Measurements from ENCODE around the gene PLRG1. TPM values are rescaled to one million over a fixed set of nuclear protein-coding genes. Genes with fewer than 3 reads are reported as not detected.

PLRG1 gene
- total RNA-seq, 4 donors from 2014 or later, result 32.7 to 47.2 (median 36.5) TPM

GRCh38 chr4:154519214-154519613 lies 31.0 kb downstream of the PLRG1 start:
- peaks cover 0 to 22% (median 4%) of the 10 kb centered on the region in 4 donors for H3K4me1 ChIP-seq

GRCh38 chr4:154517591-154517990 lies 32.6 kb downstream of the PLRG1 start:
- Histone ChIP-seq H3K4me1 (peaks cover 0 to 22% (median 4%) of the 10 kb centered on the region in 4 donors), H3K27ac (no peak overlapping the region), H3K36me3 (no peaks in the 10 kb centered on the region), H3K9me3 (no peaks in the 10 kb centered on the region), H3K4me3 (no peak overlapping the region), H3K27me3 (no peaks in the 10 kb centered on the region)
- no peak for DNase-seq (ENCODE audit: low spot score in 2 of 2)
- 49 to 65% methylated on average over 4 of the region's 4 CpGs for WGBS, 2 donors
- TF ChIP-seq, protein P1, sequence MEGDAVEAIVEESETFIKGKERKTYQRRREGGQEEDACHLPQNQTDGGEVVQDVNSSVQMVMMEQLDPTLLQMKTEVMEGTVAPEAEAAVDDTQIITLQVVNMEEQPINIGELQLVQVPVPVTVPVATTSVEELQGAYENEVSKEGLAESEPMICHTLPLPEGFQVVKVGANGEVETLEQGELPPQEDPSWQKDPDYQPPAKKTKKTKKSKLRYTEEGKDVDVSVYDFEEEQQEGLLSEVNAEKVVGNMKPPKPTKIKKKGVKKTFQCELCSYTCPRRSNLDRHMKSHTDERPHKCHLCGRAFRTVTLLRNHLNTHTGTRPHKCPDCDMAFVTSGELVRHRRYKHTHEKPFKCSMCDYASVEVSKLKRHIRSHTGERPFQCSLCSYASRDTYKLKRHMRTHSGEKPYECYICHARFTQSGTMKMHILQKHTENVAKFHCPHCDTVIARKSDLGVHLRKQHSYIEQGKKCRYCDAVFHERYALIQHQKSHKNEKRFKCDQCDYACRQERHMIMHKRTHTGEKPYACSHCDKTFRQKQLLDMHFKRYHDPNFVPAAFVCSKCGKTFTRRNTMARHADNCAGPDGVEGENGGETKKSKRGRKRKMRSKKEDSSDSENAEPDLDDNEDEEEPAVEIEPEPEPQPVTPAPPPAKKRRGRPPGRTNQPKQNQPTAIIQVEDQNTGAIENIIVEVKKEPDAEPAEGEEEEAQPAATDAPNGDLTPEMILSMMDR (IDR thresholded peaks at IDR 0.05), result no peak
- TF ChIP-seq POLR2A (IDR thresholded peaks at IDR 0.05) (no peak), EP300 (IDR thresholded peaks at IDR 0.05) (no peak)

More at GRCh38 chr4:154519214-154519613, 31.0 kb downstream of the PLRG1 start:
- no peaks in the 10 kb centered on the region for H3K36me3 ChIP-seq
- H3K27ac ChIP-seq, result no peak overlapping the region
- 68 to 69% methylated on average over 4 of the region's 4 CpGs for WGBS, 2 donors
- H3K4me3 ChIP-seq, result no peak overlapping the region
- H3K9me3 ChIP-seq, result no peaks in the 10 kb centered on the region
- no peak for DNase-seq (ENCODE audit: low spot score in 2 of 2)
- no peak for TF ChIP-seq EP300 (IDR thresholded peaks at IDR 0.05)
- no peak for TF ChIP-seq POLR2A (IDR thresholded peaks at IDR 0.05)
- TF ChIP-seq, protein P1 (IDR thresholded peaks at IDR 0.05), result no peak
- no peaks in the 10 kb centered on the region for H3K27me3 ChIP-seq

- Histone ChIP-seq H3K4me3 (no peak overlapping the region), H3K27me3 (no peaks in the 10 kb centered on the region), H3K27ac (peak overlapping the region in 1 of 4 donors; percentile 30), H3K36me3 (no peaks in the 10 kb centered on the region), H3K9me3 (no peaks in the 10 kb centered on the region), H3K4me1 (peaks cover 0 to 22% (median 4%) of the 10 kb centered on the region in 4 donors)
- WGBS, 2 donors, result 3 to 10% methylated on average over 1 of the region's 1 CpG
- TF ChIP-seq POLR2A (IDR thresholded peaks at IDR 0.05) (no peak), EP300 (IDR thresholded peaks at IDR 0.05) (no peak)
- TF ChIP-seq, protein P1 (IDR thresholded peaks at IDR 0.05), result no peak
- no peak for DNase-seq (ENCODE audit: low spot score in 2 of 2)
These were observed 33.7 kb downstream of the PLRG1 start for GRCh38 chr4:154516318-154517029.

DNA sequence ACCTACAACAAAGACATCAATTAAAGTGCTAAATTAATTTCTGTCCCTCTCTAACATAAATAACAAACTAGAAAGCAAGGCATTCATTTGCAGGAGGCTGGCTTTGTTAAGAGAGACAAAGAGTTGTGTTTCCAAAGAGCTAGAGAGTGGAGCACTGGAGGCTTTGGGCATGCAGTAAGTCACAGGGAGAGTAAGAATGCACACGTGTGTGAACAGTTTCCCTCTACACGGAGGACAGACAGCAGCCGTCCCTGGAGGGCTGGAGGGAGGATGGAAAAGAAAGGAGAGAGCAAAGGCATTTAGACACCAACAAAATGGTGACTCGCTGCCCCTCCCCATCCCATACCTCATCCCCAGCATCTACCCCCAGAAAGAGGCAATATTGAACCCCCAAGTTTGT lies 38.2 kb downstream of the PLRG1 start:
- Histone ChIP-seq H3K9me3 (no peaks in the 10 kb centered on the region), H3K4me3 (no peak overlapping the region), H3K27me3 (no peaks in the 10 kb centered on the region), H3K4me1 (peaks cover 0 to 10% (median 4%) of the 10 kb centered on the region in 4 donors), H3K27ac (no peak overlapping the region), H3K36me3 (no peaks in the 10 kb centered on the region)
- DNase-seq (ENCODE audit: low spot score in 2 of 2), result no peak
- TF ChIP-seq, protein P1 (IDR thresholded peaks at IDR 0.05), result no peak
- TF ChIP-seq POLR2A (IDR thresholded peaks at IDR 0.05) (no peak), EP300 (IDR thresholded peaks at IDR 0.05) (no peak)
- 50 to 54% methylated on average over 4 of the region's 4 CpGs for WGBS, 2 donors

DNA sequence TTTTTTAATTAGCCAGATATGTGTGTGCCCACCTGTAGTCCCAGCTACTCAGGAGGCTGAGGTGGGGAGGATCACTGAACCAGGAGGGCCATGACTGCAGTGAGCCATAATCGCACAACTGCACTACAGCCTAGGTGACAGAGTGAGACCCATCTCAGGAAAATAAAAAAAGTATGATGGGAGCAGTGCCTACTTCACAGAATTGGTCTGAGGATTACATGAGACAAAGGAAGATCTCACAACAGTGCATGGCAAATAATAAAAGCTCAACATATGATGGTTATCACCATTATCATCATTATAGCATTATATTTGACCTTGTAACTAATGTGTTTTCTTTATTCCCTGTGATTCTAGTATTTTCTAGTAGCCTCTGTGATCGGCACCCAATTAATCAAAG lies 38.7 kb downstream of the PLRG1 start:
- WGBS, 2 donors, result 57 to 76% methylated on average over 2 of the region's 2 CpGs

More for the DNA sequence above, 38.7 kb downstream of the PLRG1 start:
- peaks cover 0 to 7% (median 3%) of the 10 kb centered on the region in 4 donors for H3K4me1 ChIP-seq
- no peaks in the 10 kb centered on the region for H3K27me3 ChIP-seq
- H3K9me3 ChIP-seq, result no peaks in the 10 kb centered on the region
- no peak for DNase-seq (ENCODE audit: low spot score in 2 of 2)
- H3K4me3 ChIP-seq, result no peak overlapping the region
- TF ChIP-seq EP300 (IDR thresholded peaks at IDR 0.05) (no peak), POLR2A (IDR thresholded peaks at IDR 0.05) (no peak)
- TF ChIP-seq, protein P1 (IDR thresholded peaks at IDR 0.05), result no peak
- H3K27ac ChIP-seq, result no peak overlapping the region
- H3K36me3 ChIP-seq, result no peaks in the 10 kb centered on the region
